ENCODE measurements around the gene CEP250.
"Not testable (repeated sequence)": the region's sequence is repeated elsewhere in the genome, so short reads cannot be mapped to it uniquely, and the experiment has no call there.

The CEP250 gene

GRCh38 chr20:35496481-35496880 is 41.1 kb downstream of the CEP250 start:
- no peak for DNase-seq

DNA sequence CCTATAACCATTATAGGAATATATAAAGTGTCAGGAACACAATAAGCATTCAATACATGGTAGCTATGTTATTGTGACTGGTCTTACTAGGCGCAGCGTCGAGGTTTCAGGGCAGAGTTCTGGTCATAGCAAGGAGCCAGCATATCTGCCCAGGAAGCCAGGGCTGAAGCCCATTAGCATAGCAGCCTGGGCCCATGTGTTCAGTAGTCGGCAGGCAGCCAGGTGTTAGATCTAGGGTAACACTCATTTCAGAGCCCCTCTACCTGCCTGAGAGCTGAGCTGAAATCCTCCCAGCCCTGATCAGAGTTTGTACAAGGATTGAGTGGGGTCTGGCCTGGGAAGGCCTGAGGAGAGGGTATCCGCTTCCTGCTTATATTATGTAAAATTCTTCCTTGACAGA is 41.9 kb downstream of the CEP250 start:
- DNase-seq: no peak

- no peak for DNase-seq
Observed at GRCh38 chr20:35497780-35498189, 42.4 kb downstream of the CEP250 start.

- DNase-seq: no peak
Observed at GRCh38 chr20:35499271-35499670, 43.9 kb downstream of the CEP250 start.

- DNase-seq: no peak
Observed at GRCh38 chr20:35502352-35502751, 47.0 kb downstream of the CEP250 start.

DNA sequence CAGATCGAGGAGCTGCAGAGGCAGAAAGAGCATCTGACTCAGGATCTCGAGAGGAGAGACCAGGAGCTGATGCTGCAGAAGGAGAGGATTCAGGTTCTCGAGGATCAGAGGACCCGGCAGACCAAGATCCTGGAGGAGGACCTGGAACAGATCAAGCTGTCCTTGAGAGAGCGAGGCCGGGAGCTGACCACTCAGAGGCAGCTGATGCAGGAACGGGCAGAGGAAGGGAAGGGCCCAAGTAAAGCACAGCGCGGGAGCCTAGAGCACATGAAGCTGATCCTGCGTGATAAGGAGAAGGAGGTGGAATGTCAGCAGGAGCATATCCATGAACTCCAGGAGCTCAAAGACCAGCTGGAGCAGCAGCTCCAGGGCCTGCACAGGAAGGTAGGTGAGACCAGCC is 47.9 kb downstream of the CEP250 start:
- no peak for DNase-seq

- no peak for DNase-seq
Observed at GRCh38 chr20:35503841-35504561, 48.6 kb downstream of the CEP250 start.

GRCh38 chr20:35504751-35505150 is 49.4 kb downstream of the CEP250 start:
- DNase-seq: no peak

DNA sequence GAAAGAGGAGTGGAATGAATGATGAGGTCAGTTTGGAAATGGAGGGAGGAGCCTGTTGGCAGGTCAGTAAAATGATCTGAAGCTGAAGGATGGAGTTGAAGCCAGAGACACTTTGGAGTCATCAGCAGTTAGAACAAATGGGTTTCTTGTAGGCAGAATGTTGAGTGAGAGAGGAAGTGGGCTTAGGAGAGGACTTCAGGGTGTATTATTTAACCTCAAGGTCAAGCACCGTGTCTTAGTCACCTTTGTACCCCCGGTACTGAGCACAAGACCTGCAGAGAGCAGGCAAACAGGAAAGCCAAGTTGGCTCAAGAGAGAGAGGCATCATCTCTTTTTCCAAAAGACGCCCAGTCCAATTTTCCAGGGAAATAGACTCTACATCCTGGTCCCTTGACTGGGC is 50.8 kb downstream of the CEP250 start:
- DNase-seq: no peak

GRCh38 chr20:35506872-35507638 is 51.7 kb downstream of the CEP250 start:
- DNase-seq: no peak

GRCh38 chr20:35508493-35509218 is 53.3 kb downstream of the CEP250 start:
- no peak for DNase-seq

DNA sequence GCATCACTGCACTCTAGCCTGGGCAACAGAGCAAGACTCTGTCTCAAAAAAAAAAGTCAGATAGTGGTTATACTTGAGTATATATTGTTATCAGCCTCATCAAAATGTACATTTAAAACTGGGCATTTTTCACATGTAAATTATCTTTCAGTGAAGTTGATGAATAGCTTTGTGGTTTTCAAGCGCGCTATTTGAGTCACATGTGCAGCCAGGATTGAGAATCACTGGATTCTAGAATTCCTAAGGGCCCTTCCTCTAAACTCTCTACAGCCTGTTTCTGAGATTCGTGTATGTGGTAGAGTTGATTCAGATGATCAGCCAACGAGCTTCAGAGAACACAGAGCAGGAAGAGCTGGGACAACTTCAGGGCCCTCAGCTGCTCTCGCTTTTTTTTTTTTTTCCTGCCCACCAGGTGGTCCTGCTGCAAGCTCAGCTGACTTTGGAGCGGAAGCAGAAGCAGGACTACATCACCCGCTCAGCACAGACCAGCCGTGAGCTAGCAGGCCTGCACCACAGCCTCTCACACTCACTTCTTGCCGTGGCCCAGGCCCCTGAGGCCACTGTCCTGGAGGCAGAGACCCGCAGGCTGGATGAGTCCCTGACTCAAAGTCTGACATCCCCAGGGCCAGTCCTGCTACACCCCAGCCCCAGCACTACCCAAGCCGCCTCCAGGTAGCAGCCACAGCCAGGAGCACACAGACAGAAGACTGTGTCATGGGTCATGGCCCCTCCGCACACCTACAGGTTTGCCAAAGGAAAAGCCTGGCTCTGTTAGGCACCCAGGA is 55.7 kb downstream of the CEP250 start:
- DNase-seq: no peak

- DNase-seq: peak; percentile 20
Observed at GRCh38 chr20:35511814-35512420, 56.5 kb downstream of the CEP250 start.

- DNase-seq: no peak
Observed at GRCh38 chr20:35514371-35514932, 59.1 kb downstream of the CEP250 start.

DNA sequence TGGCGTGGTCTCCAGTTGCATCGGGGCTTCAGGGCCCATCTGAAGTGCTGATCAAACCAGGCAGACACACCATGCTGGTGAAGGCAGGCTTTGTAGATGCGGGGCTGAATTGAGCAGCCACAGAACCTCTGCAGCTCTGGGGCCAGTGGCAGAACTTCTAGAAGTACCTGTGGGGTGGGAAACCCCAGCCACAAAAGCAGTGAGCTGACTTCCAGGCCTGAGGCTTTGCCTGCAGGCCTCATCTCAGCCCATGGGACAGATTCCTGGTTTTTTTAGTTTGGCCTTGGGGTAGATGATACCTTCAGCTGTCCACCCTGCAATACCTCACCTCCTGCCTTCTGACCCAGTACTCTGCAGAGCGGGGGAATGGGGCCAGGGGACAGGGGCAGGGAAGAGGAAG is 59.9 kb downstream of the CEP250 start:
- no peak for DNase-seq

DNA sequence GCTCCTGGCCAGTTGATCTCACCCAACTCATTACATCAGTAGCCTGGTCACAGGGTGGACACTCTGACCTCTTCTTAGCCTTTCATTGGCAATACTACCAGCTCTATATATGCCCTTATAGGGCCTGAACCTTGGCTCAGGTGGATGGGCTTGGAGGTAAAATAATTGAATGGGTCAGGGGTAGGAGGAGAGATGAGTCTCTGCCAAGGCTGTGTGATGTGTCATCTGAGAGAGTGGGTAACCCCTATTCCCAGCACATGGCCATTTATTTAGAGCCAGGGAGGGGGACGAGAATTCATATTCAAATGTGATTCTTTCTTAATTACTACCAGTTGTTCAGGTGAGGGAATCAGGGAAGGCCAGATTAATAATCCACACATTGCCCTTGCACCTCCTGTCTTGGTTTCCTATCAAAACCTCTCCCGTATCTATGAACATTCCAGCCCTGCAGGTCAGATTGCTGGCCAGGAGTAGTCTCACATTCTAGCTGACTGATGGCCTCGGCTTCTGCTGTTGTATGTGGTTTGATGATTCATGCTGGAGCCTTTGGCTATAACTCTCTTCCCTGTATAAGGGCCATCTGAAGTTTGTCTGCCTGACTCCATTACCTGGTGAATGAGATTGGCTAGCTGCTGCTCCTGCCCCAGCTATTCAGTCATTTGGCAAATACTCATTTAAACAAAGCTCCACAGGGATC is 60.7 kb downstream of the CEP250 start:
- DNase-seq: no peak

DNA sequence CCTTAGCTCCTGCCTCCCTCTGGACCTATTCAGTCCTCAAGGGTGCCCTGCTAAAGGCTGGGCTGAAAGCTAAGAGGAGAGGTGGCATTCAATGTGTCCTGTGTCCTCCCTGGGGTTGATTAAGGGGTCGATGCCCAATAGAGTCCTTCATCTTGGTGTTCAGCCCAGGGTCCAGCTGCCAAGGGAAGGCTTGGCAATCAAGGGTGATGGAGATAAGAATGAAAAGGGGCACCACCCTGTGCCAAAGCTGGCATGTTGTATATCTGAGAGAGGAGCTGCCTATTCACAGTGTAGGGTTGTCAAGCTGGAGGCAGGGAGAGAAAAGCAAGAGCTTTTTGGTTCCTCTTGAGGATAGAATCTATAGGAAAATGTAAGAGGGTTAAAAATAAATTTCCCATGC is 61.7 kb downstream of the CEP250 start:
- no peak for DNase-seq

DNA sequence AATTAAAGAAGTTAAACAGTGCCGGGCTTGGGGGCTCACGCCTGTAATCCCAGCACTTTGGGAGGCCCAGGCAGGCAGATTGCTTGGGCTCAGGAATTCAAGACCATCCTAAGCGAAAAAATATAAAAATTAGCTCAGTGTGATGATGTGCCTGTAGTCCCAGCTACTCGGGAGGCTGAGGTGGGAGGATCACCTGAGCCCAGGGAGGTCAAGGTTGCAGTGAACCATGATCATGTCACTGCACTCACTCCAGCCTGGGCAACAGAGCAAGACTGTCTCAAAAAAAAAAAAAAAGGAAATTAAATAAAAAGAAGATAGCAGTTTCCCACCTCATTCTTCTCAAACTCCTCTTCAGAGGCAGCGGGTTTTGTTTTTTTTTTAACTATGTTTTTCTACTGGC is 62.4 kb downstream of the CEP250 start:
- not testable (repeated sequence) for DNase-seq

- DNase-seq: no peak
Observed at GRCh38 chr20:35518955-35519354, 63.6 kb downstream of the CEP250 start.

DNA sequence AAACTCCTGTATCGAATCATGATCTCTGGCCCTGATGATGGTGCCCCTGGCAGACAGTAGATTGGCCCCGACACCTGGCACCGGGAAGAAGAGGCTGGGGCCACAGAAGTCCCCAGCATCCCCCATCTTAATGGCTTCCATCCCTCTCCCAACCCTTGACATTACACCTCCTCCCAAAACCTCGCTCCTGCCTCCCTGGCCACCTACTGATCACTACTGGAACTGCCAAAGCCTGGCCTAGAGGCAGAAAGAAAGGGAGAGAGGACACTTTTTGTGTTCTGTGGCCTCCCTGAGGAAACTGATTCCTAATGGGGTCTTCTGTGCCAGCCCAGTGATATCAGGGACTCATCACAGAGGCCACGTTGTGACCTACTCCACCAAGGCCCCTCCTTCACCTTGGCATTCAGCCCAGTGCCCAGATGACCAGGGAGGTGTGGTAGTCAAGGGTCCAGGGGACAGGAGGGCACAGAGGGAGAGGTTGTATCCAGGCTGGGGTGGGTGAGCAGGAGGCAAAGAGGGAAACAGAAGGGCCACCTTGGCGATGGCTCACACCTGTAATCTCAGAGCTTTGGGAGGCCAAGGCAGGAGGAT is 68.0 kb downstream of the CEP250 start:
- DNase-seq: peak; percentile 23

DNA sequence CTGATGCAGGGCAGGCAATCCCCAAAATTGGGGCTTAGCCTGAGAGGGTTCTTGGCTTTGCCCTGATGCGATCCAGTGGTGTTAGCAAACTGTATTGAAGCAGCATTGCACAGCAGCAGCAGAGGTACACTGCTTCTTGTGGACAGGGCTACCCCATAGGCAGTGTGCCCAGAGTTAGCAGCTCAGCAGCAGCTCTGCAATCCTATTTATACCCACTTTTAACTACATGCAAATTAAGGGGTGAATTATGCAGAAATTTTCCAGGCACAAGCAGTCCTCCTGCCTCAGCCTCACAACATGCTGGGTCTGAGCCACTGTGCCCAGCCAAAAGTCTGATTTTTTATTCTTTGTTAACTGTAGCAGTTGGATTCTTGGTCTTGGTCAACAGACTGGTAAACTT is 70.2 kb downstream of the CEP250 start:
- DNase-seq: no peak
